ENCODE data around the gene CHRM1.

CHRM1 gene

DNA sequence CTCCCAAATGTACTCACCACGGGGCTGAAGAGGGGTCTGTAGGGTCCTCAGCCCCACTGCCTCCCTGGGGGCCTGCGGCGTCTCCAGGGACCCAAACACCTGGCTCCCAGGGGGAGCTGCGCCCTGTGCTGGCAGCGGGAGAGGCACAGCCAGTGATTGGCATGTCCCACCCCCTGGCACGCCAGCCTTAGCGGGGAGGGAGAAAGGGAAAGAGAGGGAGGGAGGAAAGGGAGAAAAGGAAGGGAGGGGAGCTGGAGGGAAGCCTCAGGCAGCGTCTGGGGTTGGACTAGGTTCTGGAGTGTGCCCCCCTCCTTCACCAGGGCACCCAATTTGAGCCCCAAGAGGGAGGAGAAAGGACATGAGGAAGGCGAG lies at the start of gene CHRM1:
Gene CHRM1, minus strand, starts transcription at position 163 of the 372 bp plus-strand sequence. CDS start 10,263 bp downstream, outside the sequence.
- TF ChIP-seq, protein P1, sequence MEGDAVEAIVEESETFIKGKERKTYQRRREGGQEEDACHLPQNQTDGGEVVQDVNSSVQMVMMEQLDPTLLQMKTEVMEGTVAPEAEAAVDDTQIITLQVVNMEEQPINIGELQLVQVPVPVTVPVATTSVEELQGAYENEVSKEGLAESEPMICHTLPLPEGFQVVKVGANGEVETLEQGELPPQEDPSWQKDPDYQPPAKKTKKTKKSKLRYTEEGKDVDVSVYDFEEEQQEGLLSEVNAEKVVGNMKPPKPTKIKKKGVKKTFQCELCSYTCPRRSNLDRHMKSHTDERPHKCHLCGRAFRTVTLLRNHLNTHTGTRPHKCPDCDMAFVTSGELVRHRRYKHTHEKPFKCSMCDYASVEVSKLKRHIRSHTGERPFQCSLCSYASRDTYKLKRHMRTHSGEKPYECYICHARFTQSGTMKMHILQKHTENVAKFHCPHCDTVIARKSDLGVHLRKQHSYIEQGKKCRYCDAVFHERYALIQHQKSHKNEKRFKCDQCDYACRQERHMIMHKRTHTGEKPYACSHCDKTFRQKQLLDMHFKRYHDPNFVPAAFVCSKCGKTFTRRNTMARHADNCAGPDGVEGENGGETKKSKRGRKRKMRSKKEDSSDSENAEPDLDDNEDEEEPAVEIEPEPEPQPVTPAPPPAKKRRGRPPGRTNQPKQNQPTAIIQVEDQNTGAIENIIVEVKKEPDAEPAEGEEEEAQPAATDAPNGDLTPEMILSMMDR (IDR thresholded peaks at IDR 0.05) = no peak; the same call in 1 of the 2 replicates
- no peak for TF ChIP-seq ZFX (IDR thresholded peaks at IDR 0.05; ENCODE audit: borderline replicate concordance)

DNA sequence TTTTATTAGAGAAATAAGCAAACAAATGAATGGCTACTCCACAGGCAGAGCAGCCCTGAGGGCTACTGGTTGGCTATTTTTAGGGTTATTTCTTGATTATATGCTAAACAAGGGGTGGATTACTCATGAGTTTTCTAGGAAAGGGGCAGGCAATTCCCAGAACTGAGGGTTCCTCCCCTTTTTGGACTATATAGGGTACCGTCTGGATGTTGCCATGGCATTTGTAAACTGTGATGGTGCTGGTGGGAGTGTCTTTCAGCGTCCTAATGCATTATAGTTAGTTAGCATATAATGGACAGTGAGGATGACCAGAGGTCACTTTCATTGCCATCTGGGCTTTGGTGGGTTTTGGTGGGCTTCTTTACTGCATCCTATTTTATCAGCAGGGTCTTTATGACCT lies 44.4 kb upstream of the CHRM1 start:
- TF ChIP-seq ZFX (IDR thresholded peaks at IDR 0.05; ENCODE audit: borderline replicate concordance) = no peak
- TF ChIP-seq, protein P1 (IDR thresholded peaks at IDR 0.05) = no peak
- no peak overlapping the region for H3K27ac ChIP-seq

More for the DNA sequence above, at the start of gene CHRM1:
- H3K27ac ChIP-seq = peak within 1 kb of the TSS; percentile 82

- H3K27ac ChIP-seq = no peak overlapping the region
- no peak for TF ChIP-seq ZFX (IDR thresholded peaks at IDR 0.05; ENCODE audit: borderline replicate concordance)
- TF ChIP-seq, protein P1 (IDR thresholded peaks at IDR 0.05) = no peak
Observed at GRCh38 chr11:62962391-62962790, 41.2 kb upstream of the CHRM1 start.

DNA sequence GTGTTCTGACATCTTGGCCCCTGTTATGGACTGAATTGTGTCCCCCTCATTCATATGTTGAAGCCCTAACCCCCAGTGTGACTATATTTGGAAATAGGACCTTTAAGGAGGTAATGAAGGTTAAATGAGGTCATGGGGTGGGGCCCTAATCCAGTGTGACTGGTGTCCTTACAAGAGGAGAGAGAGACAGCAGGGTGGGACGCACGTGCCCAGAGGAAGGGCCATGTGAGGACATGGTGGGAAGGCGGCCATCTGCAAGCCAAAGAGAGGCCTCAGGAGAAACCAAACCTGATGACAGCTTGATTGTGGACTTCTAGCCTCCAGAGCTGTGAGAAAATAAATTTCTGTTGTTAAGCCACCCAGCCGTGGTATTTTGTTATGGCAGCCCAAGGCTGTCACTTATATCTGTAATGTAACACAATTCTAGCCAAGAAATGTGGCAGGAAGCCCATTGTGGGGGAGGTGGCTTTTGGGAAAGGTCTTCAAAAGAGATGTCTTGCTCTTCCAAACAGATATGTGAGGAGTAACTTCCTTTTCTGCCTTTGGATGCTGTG lies 39.9 kb upstream of the CHRM1 start:
- H3K27ac ChIP-seq = no peak overlapping the region
- no peak for TF ChIP-seq ZFX (IDR thresholded peaks at IDR 0.05; ENCODE audit: borderline replicate concordance)
- TF ChIP-seq, protein P1 (IDR thresholded peaks at IDR 0.05) = no peak

GRCh38 chr11:62959422-62959980 lies 38.3 kb upstream of the CHRM1 start:
- TF ChIP-seq ZFX (IDR thresholded peaks at IDR 0.05; ENCODE audit: borderline replicate concordance) = no peak
- TF ChIP-seq, protein P1 (IDR thresholded peaks at IDR 0.05) = no peak
- H3K27ac ChIP-seq = no peak overlapping the region

GRCh38 chr11:62958547-62959421 lies 37.6 kb upstream of the CHRM1 start:
- TF ChIP-seq ZFX (IDR thresholded peaks at IDR 0.05; ENCODE audit: borderline replicate concordance) = no peak
- TF ChIP-seq, protein P1 (IDR thresholded peaks at IDR 0.05) = no peak
- no peak overlapping the region for H3K27ac ChIP-seq

DNA sequence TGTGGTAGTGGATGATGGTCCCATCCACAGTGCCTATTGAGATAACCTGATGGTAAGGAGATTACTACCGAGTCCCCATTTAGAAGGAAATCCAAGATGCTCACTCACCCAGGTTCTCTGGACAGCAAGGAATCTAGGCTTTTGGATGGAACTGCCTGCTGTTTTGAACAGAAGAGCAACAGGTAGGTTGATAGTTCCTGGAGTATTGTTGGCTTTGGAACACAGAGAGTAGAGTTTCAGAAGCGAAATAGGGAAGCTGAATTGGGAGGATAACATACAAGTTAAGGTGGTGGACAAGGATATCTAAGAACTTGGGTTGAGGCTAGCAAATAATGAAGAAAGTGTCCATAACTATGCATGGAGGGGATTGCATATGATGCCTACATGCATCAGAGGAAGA lies 36.0 kb upstream of the CHRM1 start:
- H3K27ac ChIP-seq = no peak overlapping the region
- TF ChIP-seq, protein P1 (IDR thresholded peaks at IDR 0.05) = no peak
- no peak for TF ChIP-seq ZFX (IDR thresholded peaks at IDR 0.05; ENCODE audit: borderline replicate concordance)

Measured in 22Rv1 (cell line).